Uterus (tissue), 4 donors: ENCODE data around the gene PDHB. TPM values are rescaled to one million over a fixed set of nuclear protein-coding genes. Genes with fewer than 3 reads are reported as not detected.

Source experiments
- DNase-seq, 2 donors: peaks; one replicate each; pipeline ENCODE4 v3.0.0-alpha.2; 2019 to 2020
- H3K27ac ChIP-seq, 2 donors: fragments of 200-600 bp; sonication (generic); 1 replicate in 1 of 2; 2 replicates in 1 of 2; pipeline ENCODE4 v1.5.1; 2016 to 2018
- H3K27me3 ChIP-seq, 2 donors: fragments of 200-600 bp; sonication (generic); one replicate each; pipeline ENCODE4 v1.5.1; 2018 to 2019; ENCODE audit warnings: control low read depth in 1 of 2
- H3K36me3 ChIP-seq, 2 donors: fragments of 200-600 bp; sonication (generic); one replicate each; pipeline ENCODE4 v1.5.1; 2019; ENCODE audit warnings: control low read depth in 1 of 2
- H3K4me1 ChIP-seq, 2 donors: fragments of 200-600 bp; sonication (generic); one replicate each; pipeline ENCODE4 v1.5.1; 2018 to 2019; ENCODE audit warnings: control low read depth in 1 of 2
- H3K4me3 ChIP-seq, 2 donors: fragments of 200-600 bp; sonication (generic); 1 replicate in 1 of 2; 2 replicates in 1 of 2; pipeline ENCODE4 v1.5.1; 2018 to 2019; ENCODE audit warnings: mild to moderate bottlenecking in 1 of 2
- H3K9me3 ChIP-seq, 2 donors: fragments of 200-600 bp; sonication (generic); one replicate each; pipeline ENCODE4 v1.5.1; 2019; ENCODE audit warnings: control low read depth in 1 of 2
- CTCF ChIP-seq, 4 experiments: fragments of 200-600 bp in 2 of 4; fragments of 450-650 bp in 2 of 4; sonication (generic) in 2 of 4; IDR thresholded peaks; one replicate each; pipeline ENCODE4 v1.5.1; 2016 to 2019; ENCODE audit warnings: antibody characterized with exemption in 4 of 4, mild to moderate bottlenecking in 2 of 4, moderate library complexity in 1 of 4
- POLR2A ChIP-seq, 2 donors: fragments of 450-650 bp; IDR thresholded peaks; one replicate each; pipeline ENCODE4 v1.6.1; 2016; ENCODE audit warnings: antibody characterized with exemption in 2 of 2, mild to moderate bottlenecking in 1 of 2, moderate library complexity in 1 of 2
- intact Hi-C: fragments of 100-400 bp; cut with DNase I; formaldehyde crosslinking; loops from one replicate; pipeline ENCODE4 v1.15.1; 2023; ENCODE audit warnings: low total_unique reads
- total RNA-seq, 4 donors: library from RNA; depleted of rRNA in 3 of 4; stranded (reverse); fragments of >200 nt in 3 of 4; gene quantifications; one replicate each; pipeline versions ENCODE4 v1.1.0 to v1.2.4, GENCODE V29; 2014 to 2023
- donor health status: DM: yes; HTN: yes; CAD: no.

The PDHB gene
- total RNA-seq, 4 donors from 2014 or later: 40.9 to 100 (median 49.7) TPM

DNA sequence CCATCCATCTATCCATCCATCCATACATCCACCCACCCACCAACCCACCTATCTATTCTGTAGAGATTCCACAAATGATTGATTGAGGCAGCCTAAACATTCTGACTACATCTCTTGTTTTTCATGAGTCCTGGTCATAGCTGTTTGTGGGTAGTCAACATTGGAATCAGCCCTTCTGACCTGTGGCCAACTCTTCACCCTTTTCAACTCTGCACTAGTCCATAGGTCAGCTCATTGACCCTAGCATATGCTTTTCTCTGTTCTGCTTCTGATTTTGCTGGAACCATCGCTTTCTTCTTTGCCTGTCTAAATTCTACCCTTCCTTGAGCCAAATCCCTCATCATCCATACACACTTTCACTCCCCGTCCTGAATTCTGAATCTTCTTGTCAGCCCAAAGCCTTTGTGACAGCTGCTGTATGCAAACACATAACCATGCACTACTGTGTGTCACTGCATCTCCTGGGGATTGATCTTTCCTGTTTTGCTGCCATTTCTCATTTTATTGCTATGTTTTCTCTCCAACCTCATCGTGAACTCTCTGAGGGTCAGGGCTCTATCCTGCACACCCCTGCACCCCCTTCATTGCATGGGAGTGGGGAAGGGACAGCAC lies 41.4 kb upstream of the PDHB start:
- Histone ChIP-seq H3K27me3 (no peaks in the 10 kb centered on the region), H3K4me1 (no peaks in the 10 kb centered on the region), H3K9me3 (no peaks in the 10 kb centered on the region), H3K36me3 (no peaks in the 10 kb centered on the region), H3K27ac (no peak overlapping the region), H3K4me3 (no peak overlapping the region)
- no peak for TF ChIP-seq POLR2A (IDR thresholded peaks at IDR 0.05)
- TF ChIP-seq CTCF (IDR thresholded peaks at IDR 0.05): no peak
- intact Hi-C loops: no loop called here
- DNase-seq: no peak

- intact Hi-C loops: no loop called here
Measured at GRCh38 chr3:58474348-58474911, 40.8 kb upstream of the PDHB start.

GRCh38 chr3:58473275-58473674 lies 39.6 kb upstream of the PDHB start:
- TF ChIP-seq POLR2A (IDR thresholded peaks at IDR 0.05): no peak
- no peak for TF ChIP-seq CTCF (IDR thresholded peaks at IDR 0.05)
- Histone ChIP-seq H3K27ac (no peak overlapping the region), H3K36me3 (no peaks in the 10 kb centered on the region), H3K4me3 (no peak overlapping the region), H3K4me1 (no peaks in the 10 kb centered on the region), H3K27me3 (no peaks in the 10 kb centered on the region), H3K9me3 (no peaks in the 10 kb centered on the region)
- DNase-seq: no peak
- intact Hi-C loops: no loop called here

More at GRCh38 chr3:58474348-58474911, 40.8 kb upstream of the PDHB start:
- Histone ChIP-seq H3K4me1 (no peaks in the 10 kb centered on the region), H3K27ac (no peak overlapping the region), H3K9me3 (no peaks in the 10 kb centered on the region), H3K36me3 (no peaks in the 10 kb centered on the region), H3K4me3 (no peak overlapping the region), H3K27me3 (no peaks in the 10 kb centered on the region)
- no peak for DNase-seq
- TF ChIP-seq POLR2A (IDR thresholded peaks at IDR 0.05): no peak

DNA sequence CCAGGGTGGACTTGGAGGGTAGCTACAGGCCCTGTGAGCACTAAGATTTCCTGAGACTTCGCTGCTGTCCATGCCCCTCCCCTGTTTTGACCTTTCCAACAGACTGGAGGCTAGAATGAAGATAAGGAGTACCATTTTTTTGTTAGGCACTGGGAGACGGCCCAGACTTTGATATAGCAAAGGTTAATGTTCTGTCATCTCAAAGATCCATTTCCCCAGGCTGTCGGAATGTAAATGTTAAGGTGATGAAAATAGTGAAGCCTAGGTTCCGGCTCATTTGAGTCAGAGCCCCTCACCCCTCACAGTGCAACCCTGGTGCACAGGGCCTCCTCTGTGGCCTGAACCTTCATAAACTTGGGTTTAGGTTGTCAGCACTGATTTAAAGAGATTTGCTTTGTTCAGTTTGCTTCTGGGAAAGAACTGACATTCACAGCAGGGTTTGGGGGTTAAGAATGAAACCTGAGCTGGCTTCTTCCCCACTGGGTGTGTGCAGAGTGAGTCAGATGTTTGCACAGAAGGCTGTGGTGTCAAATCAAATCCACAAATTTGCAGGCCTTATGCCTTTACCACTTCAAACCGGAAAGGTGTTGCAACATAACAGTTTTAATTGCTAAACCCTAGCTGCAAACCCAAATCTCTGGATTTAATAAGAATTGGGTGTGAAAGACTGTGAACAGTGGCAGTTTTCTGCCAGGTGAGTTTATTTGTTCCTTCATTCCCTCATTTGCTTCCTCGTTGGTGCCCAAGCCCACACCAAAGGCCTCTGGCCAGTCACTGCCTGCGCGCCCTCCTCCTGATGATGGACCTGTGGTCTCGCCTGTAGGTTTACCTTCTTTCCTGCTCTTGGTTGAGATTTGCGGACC lies 37.6 kb upstream of the PDHB start:
- Histone ChIP-seq H3K27ac (peak overlapping the region; percentile 47 to 73), H3K9me3 (no peaks in the 10 kb centered on the region), H3K4me1 (no peaks in the 10 kb centered on the region), H3K36me3 (no peaks in the 10 kb centered on the region), H3K27me3 (no peaks in the 10 kb centered on the region), H3K4me3 (no peak overlapping the region)
- intact Hi-C loops: no loop called here
- peak in 1 of 2 donors; percentile 54 for DNase-seq
- TF ChIP-seq POLR2A (IDR thresholded peaks at IDR 0.05) (no peak), CTCF (IDR thresholded peaks at IDR 0.05) (no peak)

DNA sequence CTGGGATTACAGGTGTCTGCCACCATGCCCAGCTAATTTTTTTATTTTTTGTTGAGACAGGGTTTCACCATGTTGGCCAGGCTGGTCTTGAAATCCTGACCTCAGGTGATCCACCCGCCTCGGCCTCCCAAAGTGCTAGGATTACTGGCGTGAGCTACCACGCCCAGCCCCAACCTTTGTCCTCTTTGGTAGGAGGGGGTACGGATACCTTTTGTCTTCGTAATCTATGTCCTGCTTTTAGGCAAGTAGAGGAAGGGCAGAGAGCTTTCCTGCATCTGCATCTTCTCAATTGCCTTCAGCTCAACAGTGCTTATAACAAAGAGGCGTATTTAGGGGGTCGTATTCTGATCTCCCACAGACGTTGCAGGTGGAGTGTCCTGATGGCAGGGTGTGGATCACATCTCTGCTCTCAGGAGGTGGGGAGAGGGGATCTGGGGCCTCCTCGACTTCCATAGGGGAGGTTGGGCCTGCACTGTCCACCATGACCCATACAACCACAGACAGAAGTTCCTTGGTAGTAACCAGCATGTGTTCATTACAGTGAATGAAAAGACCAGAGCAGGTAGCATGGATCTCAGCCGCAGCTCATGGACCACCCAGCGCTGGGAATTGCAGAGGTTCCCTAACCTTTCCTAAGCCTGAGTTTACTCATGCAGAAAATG lies 36.9 kb upstream of the PDHB start:
- Histone ChIP-seq H3K36me3 (no peaks in the 10 kb centered on the region), H3K4me1 (no peaks in the 10 kb centered on the region), H3K4me3 (no peak overlapping the region), H3K27ac (peak overlapping the region; percentile 40 to 73), H3K27me3 (no peaks in the 10 kb centered on the region), H3K9me3 (no peaks in the 10 kb centered on the region)
- no peak for TF ChIP-seq POLR2A (IDR thresholded peaks at IDR 0.05)
- TF ChIP-seq CTCF (IDR thresholded peaks at IDR 0.05): no peak
- no peak for DNase-seq
- intact Hi-C loops: no loop called here
